Measurements from ENCODE around the gene DENND5B.

DNA sequence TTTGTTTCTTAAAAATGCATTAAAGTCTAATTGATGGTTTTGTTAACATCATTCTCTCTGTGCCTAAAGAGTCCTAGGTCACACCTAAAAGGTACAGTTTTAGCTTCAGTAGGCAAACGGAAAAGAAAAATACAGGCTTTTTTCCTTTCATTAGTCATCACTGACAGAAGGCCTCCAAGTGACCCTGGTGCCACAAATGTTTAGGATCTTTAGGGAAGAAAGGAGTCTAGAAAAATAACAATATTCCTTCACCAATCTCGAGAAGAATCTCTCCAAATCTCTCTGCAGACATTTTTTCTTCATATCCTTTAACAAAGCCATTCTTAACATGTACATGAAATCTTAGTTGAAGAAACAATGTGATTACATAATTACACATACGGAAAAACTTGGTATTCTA, 2.0 kb downstream of the DENND5B start:
- TF ChIP-seq POLR2A (IDR thresholded peaks at IDR 0.05; ENCODE audit: low read length), result no peak
- no peak for TF ChIP-seq RAD21 (conservative IDR thresholded peaks at IDR 0.05 in 1 of 2, IDR thresholded peaks at IDR 0.05 in 1 of 2)
- TF ChIP-seq, protein P1, sequence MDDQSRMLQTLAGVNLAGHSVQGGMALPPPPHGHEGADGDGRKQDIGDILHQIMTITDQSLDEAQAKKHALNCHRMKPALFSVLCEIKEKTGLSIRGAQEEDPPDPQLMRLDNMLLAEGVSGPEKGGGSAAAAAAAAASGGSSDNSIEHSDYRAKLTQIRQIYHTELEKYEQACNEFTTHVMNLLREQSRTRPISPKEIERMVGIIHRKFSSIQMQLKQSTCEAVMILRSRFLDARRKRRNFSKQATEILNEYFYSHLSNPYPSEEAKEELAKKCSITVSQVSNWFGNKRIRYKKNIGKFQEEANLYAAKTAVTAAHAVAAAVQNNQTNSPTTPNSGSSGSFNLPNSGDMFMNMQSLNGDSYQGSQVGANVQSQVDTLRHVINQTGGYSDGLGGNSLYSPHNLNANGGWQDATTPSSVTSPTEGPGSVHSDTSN (IDR thresholded peaks at IDR 0.05), result no peak

Measured in A549 (cell line).